ENCODE measurements around the gene EDEM1.

DNA sequence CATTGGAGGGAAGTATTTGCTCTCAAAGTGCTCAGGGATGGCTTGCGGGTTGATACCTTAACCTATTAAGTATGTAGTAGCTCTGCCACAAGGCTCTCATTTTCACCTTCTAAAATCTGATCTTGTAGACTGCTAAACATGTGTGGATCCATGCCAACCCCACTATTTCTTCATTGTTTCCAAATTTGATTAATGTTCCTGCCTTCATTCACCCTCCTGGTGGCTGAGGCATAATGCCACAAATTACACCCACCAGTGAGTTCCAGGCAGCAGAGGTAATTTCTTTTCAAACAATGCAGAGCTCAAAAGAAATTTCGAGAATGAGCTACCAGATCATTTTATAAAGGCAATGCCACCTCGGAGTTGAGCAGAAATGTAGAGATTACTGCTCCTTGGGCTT, 71.0 kb downstream of the EDEM1 start:
- TF ChIP-seq CTCF (IDR thresholded peaks at IDR 0.05) (no peak), EZH2 (IDR thresholded peaks at IDR 0.05; ENCODE audit: borderline replicate concordance, insufficient read depth, low read depth, low read length, poor library complexity, severe bottlenecking) (no peak)

Measured in B cell (primary cell).